Calu3 (cell line): ENCODE results near the gene COX6B1. TPM values are rescaled to one million over a fixed set of nuclear protein-coding genes. Genes with fewer than 3 reads are reported as not detected.
A peak's percentile ranks its signal among the peaks of the same experiment; 100 is the strongest.

Experiments used
- BruUV-seq: library from RNA; stranded (reverse); fragments of 400-500 nt; replicated peaks from 2 replicates; lab custom pipeline; 2021; lab: Mats Ljungman, UMichigan
- CTCF ChIA-PET: fragments of 300-600 bp; sonication (Branson Sonifier 250); formaldehyde crosslinking; loops from one replicate; lab custom pipeline; 2022; ENCODE audit warnings: antibody characterized with exemption; lab: Charles Lee
- DNase-seq: peaks from one replicate; pipeline ENCODE4 v3.0.0; 2022
- H3K27ac Mint-ChIP-seq: one replicate; pipeline ENCODE4 v1.8.0; 2022; ENCODE audit warnings: mixed read lengths; ENCODE audit not compliant: unreplicated experiment
- H3K27me3 Mint-ChIP-seq: one replicate; pipeline ENCODE4 v1.8.0; 2022; ENCODE audit warnings: mixed read lengths; ENCODE audit not compliant: unreplicated experiment
- H3K36me3 Mint-ChIP-seq: one replicate; pipeline ENCODE4 v1.8.0; 2022; ENCODE audit warnings: mild to moderate bottlenecking, moderate library complexity, mixed read lengths; ENCODE audit not compliant: insufficient read depth, unreplicated experiment
- H3K4me1 Mint-ChIP-seq: one replicate; pipeline ENCODE4 v1.8.0; 2022; ENCODE audit warnings: mild to moderate bottlenecking, low read depth, mixed read lengths; ENCODE audit not compliant: unreplicated experiment
- H3K4me3 Mint-ChIP-seq: one replicate; pipeline ENCODE4 v1.8.0; 2022; ENCODE audit warnings: mild to moderate bottlenecking, low read depth, moderate library complexity, mixed read lengths; ENCODE audit not compliant: unreplicated experiment
- H3K9me3 Mint-ChIP-seq: one replicate; pipeline ENCODE4 v1.8.0; 2022; ENCODE audit warnings: low read depth, mixed read lengths; ENCODE audit not compliant: unreplicated experiment
- intact Hi-C: fragments of 100-400 bp; cut with micrococcal nuclease; formaldehyde crosslinking; loops from one replicate; pipeline ENCODE4 v1.10.0; 2022; ENCODE audit not compliant: unreplicated experiment
- total RNA-seq: library from RNA; stranded (reverse); gene quantifications from 2 replicates; pipeline ENCODE4 v1.2.3, GENCODE V29; 2022
- TF ChIP-seq, protein P1 (sequence below): fragments of 200-600 bp; IDR thresholded peaks from one replicate; pipeline ENCODE4 v1.8.0; 2022; ENCODE audit warnings: antibody characterized with exemption; ENCODE audit not compliant: unreplicated experiment

COX6B1 gene
- total RNA-seq, 1 experiment from 2014 or later = 497 TPM

GRCh38 chr19:35641515-35642151 lies 6.5 kb upstream of the COX6B1 start, which contains the start of gene ETV2:
ETV2 (plus strand) TSS chr19:35641745; CDS start chr19:35642461, 716 bp downstream.
- no peak for DNase-seq
- TF ChIP-seq, protein P1, sequence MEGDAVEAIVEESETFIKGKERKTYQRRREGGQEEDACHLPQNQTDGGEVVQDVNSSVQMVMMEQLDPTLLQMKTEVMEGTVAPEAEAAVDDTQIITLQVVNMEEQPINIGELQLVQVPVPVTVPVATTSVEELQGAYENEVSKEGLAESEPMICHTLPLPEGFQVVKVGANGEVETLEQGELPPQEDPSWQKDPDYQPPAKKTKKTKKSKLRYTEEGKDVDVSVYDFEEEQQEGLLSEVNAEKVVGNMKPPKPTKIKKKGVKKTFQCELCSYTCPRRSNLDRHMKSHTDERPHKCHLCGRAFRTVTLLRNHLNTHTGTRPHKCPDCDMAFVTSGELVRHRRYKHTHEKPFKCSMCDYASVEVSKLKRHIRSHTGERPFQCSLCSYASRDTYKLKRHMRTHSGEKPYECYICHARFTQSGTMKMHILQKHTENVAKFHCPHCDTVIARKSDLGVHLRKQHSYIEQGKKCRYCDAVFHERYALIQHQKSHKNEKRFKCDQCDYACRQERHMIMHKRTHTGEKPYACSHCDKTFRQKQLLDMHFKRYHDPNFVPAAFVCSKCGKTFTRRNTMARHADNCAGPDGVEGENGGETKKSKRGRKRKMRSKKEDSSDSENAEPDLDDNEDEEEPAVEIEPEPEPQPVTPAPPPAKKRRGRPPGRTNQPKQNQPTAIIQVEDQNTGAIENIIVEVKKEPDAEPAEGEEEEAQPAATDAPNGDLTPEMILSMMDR = no peak
- H3K27me3 Mint-ChIP-seq = peaks cover 13% of the 10 kb centered on the region
- H3K9me3 Mint-ChIP-seq = no peaks in the 10 kb centered on the region
- peak within 1 kb of the TSS; percentile 79 for H3K4me3 Mint-ChIP-seq
- no peak within 1 kb of the TSS for H3K27ac Mint-ChIP-seq
- intact Hi-C loops = no loop called here
- no TSS peak for BruUV-seq
- peaks cover 15% of the 10 kb centered on the region for H3K4me1 Mint-ChIP-seq
- CTCF ChIA-PET = no interaction called here
- H3K36me3 Mint-ChIP-seq = peaks cover 57% of the 10 kb centered on the region

- intact Hi-C loops = no loop called here
- CTCF ChIA-PET = interaction anchor here (0.6 kb wide), 1 partner anchor 36 kb away, joined by 5 read pairs; no protein-coding TSS in a partner anchor
- H3K27ac Mint-ChIP-seq = no peak overlapping the region
- H3K4me3 Mint-ChIP-seq = peak overlapping the region; percentile 79
- BruUV-seq = no TSS peak
- peaks cover 13% of the 10 kb centered on the region for H3K27me3 Mint-ChIP-seq
- TF ChIP-seq, protein P1 = no peak
- H3K9me3 Mint-ChIP-seq = no peaks in the 10 kb centered on the region
- no peak for DNase-seq
- peaks cover 15% of the 10 kb centered on the region for H3K4me1 Mint-ChIP-seq
- peaks cover 50% of the 10 kb centered on the region for H3K36me3 Mint-ChIP-seq
These were observed 5.8 kb upstream of the COX6B1 start for GRCh38 chr19:35642312-35642711.

GRCh38 chr19:35642798-35643254 lies 5.3 kb upstream of the COX6B1 start:
- H3K4me1 Mint-ChIP-seq = peaks cover 15% of the 10 kb centered on the region
- H3K4me3 Mint-ChIP-seq = peak overlapping the region; percentile 79
- CTCF ChIA-PET = interaction anchor here (0.6 kb wide), 1 partner anchor 36 kb away, joined by 5 read pairs; no protein-coding TSS in a partner anchor
- peaks cover 13% of the 10 kb centered on the region for H3K27me3 Mint-ChIP-seq
- no peaks in the 10 kb centered on the region for H3K9me3 Mint-ChIP-seq
- TF ChIP-seq, protein P1 = no peak
- no peak for DNase-seq
- peaks cover 45% of the 10 kb centered on the region for H3K36me3 Mint-ChIP-seq
- intact Hi-C loops = no loop called here
- no peak overlapping the region for H3K27ac Mint-ChIP-seq
- no TSS peak for BruUV-seq

GRCh38 chr19:35643255-35644205 lies 4.6 kb upstream of the COX6B1 start:
- peak overlapping the region; percentile 79 for H3K4me3 Mint-ChIP-seq
- DNase-seq = peak; percentile 88
- TF ChIP-seq, protein P1 = no peak
- intact Hi-C loops = no loop called here
- H3K4me1 Mint-ChIP-seq = peaks cover 15% of the 10 kb centered on the region
- peaks cover 45% of the 10 kb centered on the region for H3K36me3 Mint-ChIP-seq
- CTCF ChIA-PET = interaction anchor here (1.3 kb wide), 2 partner anchors 26 to 31 kb away, joined by 3 to 8 read pairs; partner anchors contain the start of gene HAUS5
- H3K9me3 Mint-ChIP-seq = no peaks in the 10 kb centered on the region
- peaks cover 13% of the 10 kb centered on the region for H3K27me3 Mint-ChIP-seq
- no peak overlapping the region for H3K27ac Mint-ChIP-seq
- no TSS peak for BruUV-seq
